ENCODE results near the gene LAMA2. TPM values are rescaled to one million over a fixed set of nuclear protein-coding genes. Genes with fewer than 3 reads are reported as not detected.

The LAMA2 gene
- total RNA-seq, 1 donor from 2014 or later = 1.8 TPM

DNA sequence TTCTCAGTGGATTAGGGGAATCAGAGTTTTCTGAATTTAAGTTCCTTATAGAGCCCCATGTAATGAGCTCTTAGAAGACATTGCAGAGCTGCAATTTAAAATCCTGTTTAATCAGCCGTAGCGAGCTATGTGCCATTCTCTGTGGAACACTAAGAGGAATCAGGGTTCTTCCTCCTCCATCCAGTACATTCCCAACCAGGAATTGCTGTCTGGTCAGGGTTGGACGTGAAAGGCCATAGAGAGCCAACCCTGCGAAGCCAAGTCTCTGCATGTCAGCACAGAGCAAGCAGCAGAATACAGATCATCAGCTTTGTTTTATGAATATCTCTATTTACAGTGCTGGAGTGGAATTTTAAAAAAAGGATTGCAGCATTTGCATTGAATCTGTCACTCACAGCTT lies 366.0 kb downstream of the LAMA2 start:
- Mint-ChIP-seq H3K36me3 (ENCODE audit: low read depth, unreplicated experiment) (no peaks in the 10 kb centered on the region), H3K9me3 (ENCODE audit: unreplicated experiment) (no peaks in the 10 kb centered on the region), H3K4me3 (ENCODE audit: unreplicated experiment) (no peak overlapping the region), H3K27me3 (ENCODE audit: low read depth, unreplicated experiment) (no peaks in the 10 kb centered on the region), H3K4me1 (ENCODE audit: low read depth, unreplicated experiment) (no peaks in the 10 kb centered on the region), H3K27ac (ENCODE audit: unreplicated experiment) (no peak overlapping the region)
- Histone ChIP-seq H3K36me3 (ENCODE audit: insufficient read depth, low read length) (no peaks in the 10 kb centered on the region), H3K27me3 (ENCODE audit: insufficient read depth, low read length) (no peaks in the 10 kb centered on the region), H3K4me3 (ENCODE audit: insufficient read depth, low read depth, low read length) (no peak overlapping the region), H3K4me2 (ENCODE audit: low read length) (no peak overlapping the region), H3K79me2 (ENCODE audit: insufficient read depth, low read length) (no peaks in the 10 kb centered on the region), H2AFZ (ENCODE audit: low read depth, low read length) (no peak overlapping the region), H3K9me3 (ENCODE audit: insufficient read depth, low read depth, low read length) (no peaks in the 10 kb centered on the region), H3K9ac (ENCODE audit: low read length) (no peak overlapping the region), H4K20me1 (ENCODE audit: insufficient read depth, low read length) (no peaks in the 10 kb centered on the region), H3K27ac (ENCODE audit: low read depth, low read length) (no peak overlapping the region), H3K4me1 (ENCODE audit: insufficient read depth, low read length) (no peaks in the 10 kb centered on the region)
- DNase-seq (ENCODE audit: low read depth) = no peak
- no peak for FAIRE-seq
- TF ChIP-seq EZH2 (IDR thresholded peaks at IDR 0.05; ENCODE audit: insufficient read depth, low read length) = no peak
- TF ChIP-seq, protein P1, sequence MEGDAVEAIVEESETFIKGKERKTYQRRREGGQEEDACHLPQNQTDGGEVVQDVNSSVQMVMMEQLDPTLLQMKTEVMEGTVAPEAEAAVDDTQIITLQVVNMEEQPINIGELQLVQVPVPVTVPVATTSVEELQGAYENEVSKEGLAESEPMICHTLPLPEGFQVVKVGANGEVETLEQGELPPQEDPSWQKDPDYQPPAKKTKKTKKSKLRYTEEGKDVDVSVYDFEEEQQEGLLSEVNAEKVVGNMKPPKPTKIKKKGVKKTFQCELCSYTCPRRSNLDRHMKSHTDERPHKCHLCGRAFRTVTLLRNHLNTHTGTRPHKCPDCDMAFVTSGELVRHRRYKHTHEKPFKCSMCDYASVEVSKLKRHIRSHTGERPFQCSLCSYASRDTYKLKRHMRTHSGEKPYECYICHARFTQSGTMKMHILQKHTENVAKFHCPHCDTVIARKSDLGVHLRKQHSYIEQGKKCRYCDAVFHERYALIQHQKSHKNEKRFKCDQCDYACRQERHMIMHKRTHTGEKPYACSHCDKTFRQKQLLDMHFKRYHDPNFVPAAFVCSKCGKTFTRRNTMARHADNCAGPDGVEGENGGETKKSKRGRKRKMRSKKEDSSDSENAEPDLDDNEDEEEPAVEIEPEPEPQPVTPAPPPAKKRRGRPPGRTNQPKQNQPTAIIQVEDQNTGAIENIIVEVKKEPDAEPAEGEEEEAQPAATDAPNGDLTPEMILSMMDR (IDR thresholded peaks at IDR 0.05; ENCODE audit: insufficient read depth, low read depth, low read length) = no peak

DNA sequence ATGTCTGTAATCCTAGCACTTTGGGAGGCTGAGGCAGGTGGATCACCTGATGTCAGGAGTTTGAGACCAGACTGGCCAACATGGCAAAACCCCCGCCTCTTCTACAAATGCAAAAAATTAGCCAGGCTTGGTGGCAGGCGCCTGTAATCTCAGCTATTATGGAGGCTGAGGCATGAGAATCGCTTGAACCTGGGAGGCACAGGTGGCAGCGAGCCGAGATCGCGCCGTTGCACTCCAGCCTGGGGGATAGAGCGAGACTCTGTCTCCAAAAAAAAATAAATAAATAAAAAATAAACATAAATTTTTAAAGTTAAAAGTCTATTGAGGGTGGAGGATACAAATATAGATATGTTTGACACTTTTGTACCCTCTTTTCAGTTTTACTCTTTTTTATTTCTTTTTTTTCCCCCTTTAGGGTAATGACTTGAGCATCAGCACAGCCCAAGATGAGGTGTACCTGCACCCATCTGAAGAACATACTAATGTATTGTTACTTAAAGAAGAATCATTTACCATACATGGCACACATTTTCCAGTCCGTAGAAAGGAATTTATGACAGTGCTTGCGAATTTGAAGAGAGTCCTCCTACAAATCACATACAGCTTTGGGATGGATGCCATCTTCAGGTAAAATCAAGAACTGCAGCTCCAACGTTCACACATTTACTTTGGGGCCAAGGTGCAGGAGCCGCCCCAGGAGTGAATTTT lies 368.9 kb downstream of the LAMA2 start:
- Mint-ChIP-seq H3K9me3 (ENCODE audit: unreplicated experiment) (no peaks in the 10 kb centered on the region), H3K36me3 (ENCODE audit: low read depth, unreplicated experiment) (no peaks in the 10 kb centered on the region), H3K27ac (ENCODE audit: unreplicated experiment) (no peak overlapping the region), H3K4me3 (ENCODE audit: unreplicated experiment) (no peak overlapping the region), H3K27me3 (ENCODE audit: low read depth, unreplicated experiment) (no peaks in the 10 kb centered on the region), H3K4me1 (ENCODE audit: low read depth, unreplicated experiment) (no peaks in the 10 kb centered on the region)
- no peaks in the 10 kb centered on the region for H3K27me3 ChIP-seq (ENCODE audit: insufficient read depth, low read length)
- H3K27ac ChIP-seq (ENCODE audit: low read depth, low read length) = no peak overlapping the region
- FAIRE-seq (peak; percentile 45), DNase-seq (ENCODE audit: low read depth) (peak; percentile 61)
- TF ChIP-seq EZH2 (IDR thresholded peaks at IDR 0.05; ENCODE audit: insufficient read depth, low read length) = no peak
- TF ChIP-seq, protein P1 (IDR thresholded peaks at IDR 0.05; ENCODE audit: insufficient read depth, low read depth, low read length) = peak; percentile 85
- peak overlapping the region; percentile 30 for H3K4me2 ChIP-seq (ENCODE audit: low read length)
- no peaks in the 10 kb centered on the region for H4K20me1 ChIP-seq (ENCODE audit: insufficient read depth, low read length)
- no peaks in the 10 kb centered on the region for H3K4me1 ChIP-seq (ENCODE audit: insufficient read depth, low read length)
- H3K4me3 ChIP-seq (ENCODE audit: insufficient read depth, low read depth, low read length) = no peak overlapping the region
- H3K9ac ChIP-seq (ENCODE audit: low read length) = no peak overlapping the region
- no peaks in the 10 kb centered on the region for H3K9me3 ChIP-seq (ENCODE audit: insufficient read depth, low read depth, low read length)
- no peaks in the 10 kb centered on the region for H3K79me2 ChIP-seq (ENCODE audit: insufficient read depth, low read length)
- no peaks in the 10 kb centered on the region for H3K36me3 ChIP-seq (ENCODE audit: insufficient read depth, low read length)
- no peak overlapping the region for H2AFZ ChIP-seq (ENCODE audit: low read depth, low read length)

DNA sequence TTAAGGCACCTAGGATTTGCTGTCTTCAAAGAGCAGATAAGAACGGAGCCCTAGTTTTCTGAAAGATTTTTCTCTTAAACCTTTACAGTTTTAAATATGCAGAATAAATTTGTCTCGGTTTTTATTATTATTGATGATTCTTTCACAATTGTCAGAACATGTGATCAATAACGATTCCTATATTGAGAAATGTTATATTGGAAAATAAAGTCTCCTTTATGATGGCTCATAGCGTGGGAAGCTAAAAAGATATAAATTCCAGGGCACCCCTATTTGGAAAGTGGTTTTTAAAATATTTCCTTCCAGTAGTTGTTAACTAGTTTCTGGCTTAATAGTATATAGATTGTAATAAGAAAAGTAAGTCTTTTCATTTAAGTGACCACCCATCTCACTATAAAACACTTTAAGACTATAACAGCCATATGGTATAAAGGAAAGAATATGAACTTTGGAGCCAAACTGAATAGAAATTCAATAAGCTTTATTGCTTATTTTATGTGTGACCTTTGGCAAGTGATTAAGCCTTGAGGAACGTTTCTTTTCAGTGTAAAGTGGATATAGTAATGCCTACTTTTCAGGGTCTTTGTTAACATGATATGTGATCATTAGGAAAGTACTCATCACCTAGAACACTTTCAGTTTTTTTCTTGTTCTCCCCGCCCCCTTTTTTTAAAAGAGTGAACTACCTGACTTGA lies 369.6 kb downstream of the LAMA2 start:
- TF ChIP-seq, protein P1 (IDR thresholded peaks at IDR 0.05; ENCODE audit: insufficient read depth, low read depth, low read length) = no peak
- Mint-ChIP-seq H3K27ac (ENCODE audit: unreplicated experiment) (no peak overlapping the region), H3K4me1 (ENCODE audit: low read depth, unreplicated experiment) (no peaks in the 10 kb centered on the region), H3K27me3 (ENCODE audit: low read depth, unreplicated experiment) (no peaks in the 10 kb centered on the region), H3K4me3 (ENCODE audit: unreplicated experiment) (no peak overlapping the region), H3K36me3 (ENCODE audit: low read depth, unreplicated experiment) (no peaks in the 10 kb centered on the region), H3K9me3 (ENCODE audit: unreplicated experiment) (no peaks in the 10 kb centered on the region)
- no peak for FAIRE-seq
- no peaks in the 10 kb centered on the region for H3K36me3 ChIP-seq (ENCODE audit: insufficient read depth, low read length)
- no peaks in the 10 kb centered on the region for H4K20me1 ChIP-seq (ENCODE audit: insufficient read depth, low read length)
- peak overlapping the region; percentile 30 for H3K4me2 ChIP-seq (ENCODE audit: low read length)
- H3K4me1 ChIP-seq (ENCODE audit: insufficient read depth, low read length) = no peaks in the 10 kb centered on the region
- no peak overlapping the region for H2AFZ ChIP-seq (ENCODE audit: low read depth, low read length)
- no peaks in the 10 kb centered on the region for H3K27me3 ChIP-seq (ENCODE audit: insufficient read depth, low read length)
- DNase-seq (ENCODE audit: low read depth) = peak; percentile 27
- no peak overlapping the region for H3K27ac ChIP-seq (ENCODE audit: low read depth, low read length)
- no peaks in the 10 kb centered on the region for H3K9me3 ChIP-seq (ENCODE audit: insufficient read depth, low read depth, low read length)
- no peak overlapping the region for H3K4me3 ChIP-seq (ENCODE audit: insufficient read depth, low read depth, low read length)
- H3K9ac ChIP-seq (ENCODE audit: low read length) = no peak overlapping the region
- no peaks in the 10 kb centered on the region for H3K79me2 ChIP-seq (ENCODE audit: insufficient read depth, low read length)
